HG03103 (cell line): ENCODE measurements around the gene FOXRED2.
"Not testable (repeated sequence)": the region's sequence is repeated elsewhere in the genome, so short reads cannot be mapped to it uniquely, and the experiment has no call there.

ENCODE experiments used
- ATAC-seq: cut with Tn5 transposase; IDR thresholded peaks from one replicate; pipeline ENCODE4 v1.9.1; 2021; ENCODE audit warnings: low read depth; ENCODE audit not compliant: unreplicated experiment

Gene FOXRED2

DNA sequence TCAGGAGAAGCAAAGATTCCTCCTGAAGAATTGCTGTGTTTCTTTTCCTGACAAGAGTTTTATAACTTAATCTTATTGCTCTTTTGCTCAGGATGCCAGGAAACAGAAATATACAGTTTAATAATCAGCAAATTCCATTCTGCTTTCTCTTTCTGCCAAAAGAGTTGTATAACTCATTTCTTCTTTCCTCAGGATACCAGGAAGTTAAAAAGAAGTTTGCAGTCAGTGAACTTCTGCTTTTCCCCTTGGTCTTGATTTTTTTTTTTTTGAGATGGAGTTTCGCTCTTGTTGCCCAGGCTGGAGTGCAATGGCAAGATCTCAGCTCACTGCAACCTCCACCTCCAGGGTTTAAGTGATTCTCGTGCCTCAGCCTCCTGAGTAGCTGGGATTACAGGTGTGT, 13.1 kb upstream of the FOXRED2 start:
- ATAC-seq = not testable (repeated sequence)

DNA sequence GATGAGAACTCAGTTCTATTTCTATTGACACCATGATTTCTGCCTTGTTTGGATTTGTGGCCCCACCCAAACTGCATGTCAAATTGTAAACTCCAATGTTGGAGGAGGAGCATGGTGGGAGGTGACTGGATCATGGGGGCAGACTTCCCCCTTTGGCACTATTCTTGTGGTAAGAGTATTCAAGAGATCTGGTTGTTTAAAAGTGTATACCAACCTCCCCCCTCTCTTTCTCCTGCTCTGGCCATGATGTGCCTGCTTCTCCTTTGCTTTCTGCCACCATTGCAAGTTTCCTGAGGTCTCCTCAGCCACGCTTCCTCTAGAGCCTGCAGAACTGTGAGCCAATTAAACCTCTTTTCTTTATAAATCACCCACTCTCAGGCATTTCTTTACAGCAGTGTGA, 7.9 kb upstream of the FOXRED2 start:
- no peak for ATAC-seq

GRCh38 chr22:36512991-36513390, 6.2 kb upstream of the FOXRED2 start:
- no peak for ATAC-seq

- no peak for ATAC-seq
These were observed 5.5 kb upstream of the FOXRED2 start for GRCh38 chr22:36512333-36512732.

GRCh38 chr22:36510966-36511881, 4.4 kb upstream of the FOXRED2 start:
- ATAC-seq = no peak

DNA sequence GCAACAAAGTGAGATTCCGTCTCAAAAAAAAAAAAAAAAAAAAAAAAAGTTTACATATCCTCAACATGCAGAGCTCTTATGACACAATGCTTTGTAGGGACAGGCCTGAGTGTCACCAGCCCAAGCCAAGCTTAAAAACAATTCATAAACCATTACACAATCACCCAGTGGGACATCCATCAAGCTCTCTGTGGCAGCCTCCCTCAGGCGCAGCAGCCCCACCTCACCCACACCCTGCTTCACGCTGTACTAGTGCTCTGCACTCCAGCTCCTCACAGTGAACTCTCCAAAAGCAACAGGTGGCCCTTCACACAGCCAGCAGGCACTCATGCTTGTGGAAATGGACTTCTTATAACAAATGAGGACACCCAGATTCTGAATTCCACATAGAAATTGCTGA, 3.5 kb upstream of the FOXRED2 start:
- ATAC-seq = no peak

- no peak for ATAC-seq
These were observed 724 bp upstream of the FOXRED2 start for GRCh38 chr22:36507518-36508010.

GRCh38 chr22:36505998-36506635, 723 bp downstream of the FOXRED2 start:
- ATAC-seq = no peak

- no peak for ATAC-seq
These were observed 8.8 kb downstream of the FOXRED2 start for GRCh38 chr22:36497910-36498665.

DNA sequence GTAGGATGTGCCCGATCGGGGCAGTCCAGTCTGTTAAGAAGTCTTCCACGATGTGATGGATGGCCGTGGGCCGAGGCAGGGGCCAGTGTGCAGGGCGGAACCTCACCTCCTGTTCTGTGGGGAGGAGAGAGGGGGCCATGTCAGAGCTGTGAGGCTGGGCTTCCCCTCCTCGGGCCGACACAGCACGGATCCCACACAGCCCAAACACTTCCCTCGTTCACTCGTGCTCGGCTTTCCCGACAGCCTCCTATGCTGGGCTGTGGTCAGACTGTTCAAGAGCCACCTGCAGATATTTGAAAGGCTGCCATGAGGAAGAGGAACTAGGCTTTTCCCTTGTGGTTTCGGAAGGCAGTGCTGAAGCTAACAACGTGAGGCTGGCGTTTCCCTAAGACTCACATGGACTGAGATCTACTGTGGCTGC, 13.1 kb downstream of the FOXRED2 start:
- ATAC-seq = no peak

- ATAC-seq = no peak
These were observed 14.7 kb downstream of the FOXRED2 start for GRCh38 chr22:36492109-36492508.

- ATAC-seq = no peak
These were observed 15.7 kb downstream of the FOXRED2 start for GRCh38 chr22:36491155-36491554.

- no peak for ATAC-seq
These were observed 20.0 kb downstream of the FOXRED2 start for GRCh38 chr22:36486619-36487384.

GRCh38 chr22:36481393-36482168, 25.3 kb downstream of the FOXRED2 start, which contains the start of gene TXN2:
Gene TXN2 (minus strand): TSS chr22:36481640. CDS start chr22:36480837, 803 bp downstream.
- ATAC-seq = peak; percentile 80

DNA sequence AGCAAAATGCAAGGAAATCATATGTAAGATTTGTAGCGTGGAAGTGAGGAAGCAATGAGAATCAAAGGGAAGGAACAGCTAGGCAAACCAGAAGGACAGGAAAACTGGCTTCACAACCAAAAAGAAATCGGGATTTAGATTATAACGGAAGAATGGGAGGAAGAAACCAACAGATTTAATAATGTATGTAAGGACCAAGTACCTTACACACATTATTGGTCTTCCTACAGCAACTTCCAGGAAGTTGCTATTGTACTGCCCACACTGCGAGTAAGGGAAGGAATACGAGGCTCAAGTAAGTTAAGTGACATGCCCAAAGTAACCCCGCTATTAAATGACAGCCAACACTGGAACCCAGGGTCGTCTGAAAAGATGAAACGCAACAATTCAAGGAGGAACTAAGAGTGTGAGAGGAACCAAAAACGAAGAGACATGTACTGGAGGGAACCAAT, 25.9 kb downstream of the FOXRED2 start:
- ATAC-seq = peak; percentile 22

DNA sequence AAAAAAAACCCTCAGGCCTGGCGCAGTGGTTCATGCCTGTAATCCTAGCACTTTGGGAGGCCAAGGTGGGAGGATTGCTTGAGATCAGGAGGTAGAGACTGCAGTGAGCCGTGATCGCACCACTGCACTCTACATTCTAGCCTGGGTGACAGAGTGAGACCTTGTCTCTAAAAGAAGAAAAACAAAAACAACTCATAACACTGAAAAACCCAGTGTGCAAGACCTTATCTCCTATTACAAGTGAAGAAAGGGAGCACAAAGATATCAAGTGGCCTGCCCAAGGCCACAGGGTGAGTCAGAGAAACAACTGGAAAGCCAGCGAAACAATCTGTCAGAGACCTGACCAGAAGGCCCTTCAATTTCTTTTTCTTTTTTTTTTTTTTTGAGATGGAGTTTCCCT, 27.9 kb downstream of the FOXRED2 start:
- no peak for ATAC-seq

DNA sequence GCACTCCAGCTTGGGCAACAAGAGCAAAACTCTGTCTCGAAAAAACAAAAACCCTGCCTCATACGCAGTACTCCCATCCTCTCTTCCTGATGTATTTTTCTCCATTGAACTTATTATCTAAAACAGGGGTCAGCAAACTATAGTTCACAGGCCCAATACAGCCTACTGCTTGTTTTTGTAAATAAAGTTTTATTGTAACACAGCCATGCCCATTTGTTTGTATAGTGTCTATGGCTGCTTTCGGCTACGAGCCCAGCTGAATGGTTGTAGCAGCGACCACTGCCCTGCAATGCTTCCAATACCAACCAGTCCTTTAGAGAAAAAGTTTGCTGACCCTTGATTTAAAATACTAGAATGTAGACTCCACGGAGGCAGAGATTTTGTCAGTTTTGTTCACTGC, 31.5 kb downstream of the FOXRED2 start:
- no peak for ATAC-seq

- ATAC-seq = no peak
These were observed 34.2 kb downstream of the FOXRED2 start for GRCh38 chr22:36472689-36473088.

GRCh38 chr22:36471341-36471821, 35.5 kb downstream of the FOXRED2 start:
- ATAC-seq = no peak
